ENCODE measurements around the gene FECH.

DNA sequence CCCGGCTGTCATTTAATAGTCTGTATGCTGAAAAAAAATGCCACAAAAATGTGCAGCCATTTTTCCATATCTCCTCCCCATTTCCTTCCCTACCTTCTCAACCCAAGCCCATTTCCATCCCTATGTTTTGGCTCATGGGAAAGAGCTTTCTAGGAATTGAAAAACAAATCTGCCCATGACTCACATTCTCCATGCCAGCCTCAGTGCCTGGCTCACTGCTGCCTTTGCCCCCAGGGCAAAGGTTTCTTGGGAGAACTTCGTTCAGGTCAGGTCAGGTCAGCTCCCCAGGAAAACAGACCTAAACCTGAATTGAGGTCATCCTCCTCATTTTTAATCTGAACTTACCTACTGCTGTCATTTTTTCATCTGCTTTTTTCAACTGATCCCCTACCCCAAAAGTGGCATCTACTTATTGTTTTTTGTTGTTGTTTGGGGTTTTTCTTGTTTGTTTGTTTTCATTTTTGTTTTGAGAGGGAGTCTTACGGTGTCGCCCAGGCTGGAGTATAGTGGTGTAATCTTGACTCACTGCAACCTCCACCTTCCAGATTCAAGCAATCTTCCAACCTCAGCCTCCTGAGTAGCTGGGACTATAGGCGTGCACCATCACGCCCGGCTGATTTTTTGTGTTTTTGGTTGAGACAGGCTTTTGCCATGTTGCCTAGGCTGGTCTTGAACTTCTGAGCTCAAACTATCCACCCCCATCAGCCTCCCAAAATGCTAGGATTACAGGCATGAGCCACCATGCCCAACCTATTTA, 66.7 kb downstream of the FECH start:
- TF ChIP-seq EZH2 (IDR thresholded peaks at IDR 0.05; ENCODE audit: low read length) = no peak
- TF ChIP-seq, protein P1, sequence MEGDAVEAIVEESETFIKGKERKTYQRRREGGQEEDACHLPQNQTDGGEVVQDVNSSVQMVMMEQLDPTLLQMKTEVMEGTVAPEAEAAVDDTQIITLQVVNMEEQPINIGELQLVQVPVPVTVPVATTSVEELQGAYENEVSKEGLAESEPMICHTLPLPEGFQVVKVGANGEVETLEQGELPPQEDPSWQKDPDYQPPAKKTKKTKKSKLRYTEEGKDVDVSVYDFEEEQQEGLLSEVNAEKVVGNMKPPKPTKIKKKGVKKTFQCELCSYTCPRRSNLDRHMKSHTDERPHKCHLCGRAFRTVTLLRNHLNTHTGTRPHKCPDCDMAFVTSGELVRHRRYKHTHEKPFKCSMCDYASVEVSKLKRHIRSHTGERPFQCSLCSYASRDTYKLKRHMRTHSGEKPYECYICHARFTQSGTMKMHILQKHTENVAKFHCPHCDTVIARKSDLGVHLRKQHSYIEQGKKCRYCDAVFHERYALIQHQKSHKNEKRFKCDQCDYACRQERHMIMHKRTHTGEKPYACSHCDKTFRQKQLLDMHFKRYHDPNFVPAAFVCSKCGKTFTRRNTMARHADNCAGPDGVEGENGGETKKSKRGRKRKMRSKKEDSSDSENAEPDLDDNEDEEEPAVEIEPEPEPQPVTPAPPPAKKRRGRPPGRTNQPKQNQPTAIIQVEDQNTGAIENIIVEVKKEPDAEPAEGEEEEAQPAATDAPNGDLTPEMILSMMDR (optimal IDR thresholded peaks at IDR 0.05 in 1 of 3, IDR thresholded peaks at IDR 0.05 in 1 of 3, conservative IDR thresholded peaks at IDR 0.05 in 1 of 3; ENCODE audit: extremely low read depth in 1 of 3, insufficient read depth in 2 of 3, low read length in 3 of 3) = no peak
